NT2/D1 (cell line): ENCODE data around the gene ICA1.

Experiments
- SUZ12 ChIP-seq: IDR thresholded peaks from 2 replicates; pipeline ENCODE4 v1.6.1; 2011; ENCODE audit not compliant: insufficient read length, insufficient read depth; ENCODE audit errors: extremely low read depth
- YY1 ChIP-seq: IDR thresholded peaks from 2 replicates; pipeline ENCODE4 v1.6.1; 2011; ENCODE audit not compliant: insufficient read length, insufficient read depth

DNA sequence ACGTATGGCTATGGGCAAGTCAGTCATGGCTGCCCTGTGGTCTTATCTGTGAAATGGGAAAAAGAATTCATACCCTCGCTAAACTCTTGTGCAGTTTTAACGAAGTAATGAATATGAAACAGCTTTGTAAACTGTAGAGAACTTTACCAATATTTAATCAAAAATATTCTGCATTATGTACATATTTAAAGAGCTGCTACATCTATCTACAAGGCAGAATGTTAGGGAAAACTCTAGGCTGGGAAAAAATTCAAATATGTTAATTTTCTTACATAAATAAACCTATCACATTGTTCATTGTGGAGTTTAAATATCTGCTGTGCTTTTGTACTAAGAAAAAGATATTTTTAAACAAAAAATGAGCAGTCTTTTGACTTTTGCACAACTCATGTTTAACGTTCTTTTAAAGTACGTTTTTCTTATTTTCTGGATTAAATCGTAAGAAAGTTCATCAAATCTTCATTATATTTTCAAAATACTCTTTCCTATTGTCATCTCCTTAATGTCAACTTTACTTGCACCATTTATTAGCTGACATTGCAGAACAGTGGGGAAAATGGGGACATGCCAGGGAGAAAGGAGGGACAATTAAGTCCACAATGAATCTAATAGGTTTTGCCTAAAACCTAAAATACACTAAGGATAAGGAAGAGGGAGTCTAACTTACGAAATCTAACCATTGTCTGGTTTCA lies 57.5 kb downstream of the ICA1 start:
- TF ChIP-seq YY1 (no peak), SUZ12 (no peak)
